ENCODE data around the gene RSF1.
A peak's percentile ranks its signal among the peaks of the same experiment; 100 is the strongest.

The RSF1 gene

DNA sequence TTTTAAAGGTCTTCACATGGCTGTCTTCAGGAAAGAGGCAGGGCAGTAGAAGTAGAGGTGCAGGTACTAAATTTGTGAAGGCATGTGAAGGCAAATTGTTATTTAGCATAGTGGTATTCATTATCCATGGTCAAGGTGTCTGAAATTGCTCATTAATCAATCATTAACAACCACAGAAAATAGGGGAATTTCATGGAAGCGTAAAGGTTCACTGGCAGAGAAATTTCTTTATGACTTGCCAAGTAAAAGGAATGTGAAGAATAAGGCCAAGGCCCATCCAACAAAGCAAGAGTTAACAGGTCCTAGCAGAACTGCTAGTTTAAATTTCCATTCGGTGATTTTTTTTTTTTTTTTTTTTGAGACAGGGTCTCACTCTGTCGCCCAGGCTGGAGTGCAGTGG is 59.0 kb downstream of the RSF1 start:
- H3K27me3 Mint-ChIP-seq (ENCODE audit: low read depth): no peaks in the 10 kb centered on the region
- no peaks in the 10 kb centered on the region for H3K4me1 Mint-ChIP-seq
- H3K9me3 Mint-ChIP-seq: no peaks in the 10 kb centered on the region
- TF ChIP-seq, protein P1, sequence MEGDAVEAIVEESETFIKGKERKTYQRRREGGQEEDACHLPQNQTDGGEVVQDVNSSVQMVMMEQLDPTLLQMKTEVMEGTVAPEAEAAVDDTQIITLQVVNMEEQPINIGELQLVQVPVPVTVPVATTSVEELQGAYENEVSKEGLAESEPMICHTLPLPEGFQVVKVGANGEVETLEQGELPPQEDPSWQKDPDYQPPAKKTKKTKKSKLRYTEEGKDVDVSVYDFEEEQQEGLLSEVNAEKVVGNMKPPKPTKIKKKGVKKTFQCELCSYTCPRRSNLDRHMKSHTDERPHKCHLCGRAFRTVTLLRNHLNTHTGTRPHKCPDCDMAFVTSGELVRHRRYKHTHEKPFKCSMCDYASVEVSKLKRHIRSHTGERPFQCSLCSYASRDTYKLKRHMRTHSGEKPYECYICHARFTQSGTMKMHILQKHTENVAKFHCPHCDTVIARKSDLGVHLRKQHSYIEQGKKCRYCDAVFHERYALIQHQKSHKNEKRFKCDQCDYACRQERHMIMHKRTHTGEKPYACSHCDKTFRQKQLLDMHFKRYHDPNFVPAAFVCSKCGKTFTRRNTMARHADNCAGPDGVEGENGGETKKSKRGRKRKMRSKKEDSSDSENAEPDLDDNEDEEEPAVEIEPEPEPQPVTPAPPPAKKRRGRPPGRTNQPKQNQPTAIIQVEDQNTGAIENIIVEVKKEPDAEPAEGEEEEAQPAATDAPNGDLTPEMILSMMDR (IDR thresholded peaks at IDR 0.05; ENCODE audit: unreplicated experiment in 3 of 3): no peak
- H3K36me3 Mint-ChIP-seq (ENCODE audit: low read depth): peaks cover 56% of the 10 kb centered on the region
- no peak overlapping the region for H3K27ac Mint-ChIP-seq
- H3K4me3 Mint-ChIP-seq: no peak overlapping the region

DNA sequence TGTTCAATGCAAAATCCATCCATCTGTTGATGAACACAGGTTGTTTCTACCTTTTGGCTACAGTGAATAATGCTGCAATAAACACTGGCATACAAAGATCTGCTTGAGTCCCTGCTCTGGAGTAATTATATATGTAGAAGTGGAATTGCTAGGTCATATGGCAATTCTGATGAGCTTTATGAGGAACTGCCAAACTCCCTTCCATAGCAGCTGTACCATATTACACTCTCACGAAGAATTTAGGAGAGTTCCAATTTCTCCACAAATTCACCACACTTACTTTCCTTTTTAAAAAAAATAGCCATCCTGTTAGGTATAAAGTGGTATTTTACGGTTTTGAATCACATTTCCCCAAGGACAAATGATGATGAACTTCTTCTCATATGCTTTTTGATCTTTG is 62.2 kb downstream of the RSF1 start:
- Mint-ChIP-seq H3K4me3 (no peak overlapping the region), H3K4me1 (no peaks in the 10 kb centered on the region), H3K36me3 (ENCODE audit: low read depth) (peaks cover 58% of the 10 kb centered on the region), H3K27me3 (ENCODE audit: low read depth) (no peaks in the 10 kb centered on the region), H3K9me3 (no peaks in the 10 kb centered on the region), H3K27ac (no peak overlapping the region)
- TF ChIP-seq, protein P1 (IDR thresholded peaks at IDR 0.05; ENCODE audit: unreplicated experiment in 3 of 3): no peak

DNA sequence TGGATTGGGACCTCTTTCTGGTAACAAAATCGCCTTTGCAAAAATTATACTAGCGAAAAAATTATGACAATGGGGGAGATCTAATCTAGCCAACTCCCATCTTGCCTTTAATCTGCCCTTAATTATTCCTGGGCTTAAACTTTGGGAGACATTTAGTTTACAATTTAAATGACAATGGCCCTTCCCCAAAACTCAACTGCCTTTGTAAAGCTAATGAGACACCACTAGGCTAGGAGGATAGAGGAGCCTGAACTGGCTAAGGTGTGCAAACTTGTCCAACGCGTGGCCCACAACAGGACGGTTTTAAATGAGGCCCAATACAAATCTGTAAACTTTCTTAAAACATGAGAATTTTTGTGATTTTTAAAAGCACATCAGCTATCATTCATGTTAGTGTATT is 67.3 kb downstream of the RSF1 start:
- H3K4me1 Mint-ChIP-seq: peaks cover 11% of the 10 kb centered on the region
- no peak overlapping the region for H3K4me3 Mint-ChIP-seq
- H3K27ac Mint-ChIP-seq: peak overlapping the region in 1 of 3 experiments; percentile 26
- no peaks in the 10 kb centered on the region for H3K27me3 Mint-ChIP-seq (ENCODE audit: low read depth)
- peaks cover 58% of the 10 kb centered on the region for H3K36me3 Mint-ChIP-seq (ENCODE audit: low read depth)
- no peaks in the 10 kb centered on the region for H3K9me3 Mint-ChIP-seq
- TF ChIP-seq, protein P1 (IDR thresholded peaks at IDR 0.05; ENCODE audit: unreplicated experiment in 3 of 3): no peak

DNA sequence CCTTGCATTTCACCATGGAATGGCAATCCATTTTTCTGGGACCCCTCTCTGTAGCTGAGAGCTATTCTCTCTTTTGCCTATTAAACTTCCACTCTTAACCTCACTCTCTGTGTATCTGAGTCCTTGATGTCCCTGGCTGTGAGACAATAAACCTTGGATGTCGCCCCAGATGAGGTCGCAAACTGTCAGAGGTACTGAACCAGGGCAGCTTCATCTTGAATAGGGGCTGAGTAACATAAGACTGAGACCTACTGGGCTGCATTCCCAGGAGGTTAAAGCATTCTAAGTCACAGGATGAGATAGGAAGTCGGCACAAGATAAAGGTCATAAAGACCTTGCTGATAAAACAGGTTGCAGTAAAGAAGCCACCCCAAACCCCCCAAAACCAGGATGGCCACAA is 68.0 kb downstream of the RSF1 start:
- Mint-ChIP-seq H3K4me1 (peaks cover 14% of the 10 kb centered on the region), H3K27ac (peak overlapping the region in 2 of 3 experiments; percentile 6 to 26), H3K4me3 (no peak overlapping the region), H3K9me3 (no peaks in the 10 kb centered on the region), H3K27me3 (ENCODE audit: low read depth) (no peaks in the 10 kb centered on the region), H3K36me3 (ENCODE audit: low read depth) (peaks cover 57% of the 10 kb centered on the region)
- TF ChIP-seq, protein P1 (IDR thresholded peaks at IDR 0.05; ENCODE audit: unreplicated experiment in 3 of 3): no peak

DNA sequence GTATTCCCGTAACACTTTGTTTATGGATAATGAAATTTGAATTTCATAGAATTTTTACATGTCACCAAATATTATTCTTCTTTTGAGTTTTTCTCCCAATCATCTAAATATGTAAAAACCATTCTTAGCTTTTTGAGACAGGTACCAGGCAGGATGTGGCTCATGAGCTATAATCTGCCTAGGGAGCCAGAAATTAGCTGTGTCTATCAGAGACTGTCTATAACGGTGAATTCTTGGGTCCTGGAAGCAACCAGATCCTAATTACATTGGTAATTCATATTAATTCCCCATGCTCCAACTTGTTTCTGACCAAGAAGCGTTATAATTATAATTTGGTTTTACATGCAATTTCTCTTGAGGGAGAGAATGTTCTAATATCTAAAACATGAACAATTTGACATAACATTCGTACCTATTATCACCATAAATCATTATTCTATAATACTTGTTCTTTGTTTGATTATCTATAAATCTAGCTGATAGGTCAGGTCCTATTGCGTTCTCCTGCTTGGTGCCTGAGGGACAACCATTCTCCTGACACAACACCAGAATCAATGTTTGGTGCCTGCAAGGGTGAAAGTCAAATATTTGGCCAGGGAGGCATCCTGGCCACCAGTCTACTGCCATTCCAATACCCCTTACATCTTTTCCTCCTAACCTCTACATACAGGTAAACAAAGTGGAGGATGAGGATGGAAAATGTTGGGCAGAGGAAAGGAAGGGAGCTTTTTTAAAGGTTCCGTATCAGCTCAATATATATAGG is 69.9 kb downstream of the RSF1 start:
- Mint-ChIP-seq H3K9me3 (no peaks in the 10 kb centered on the region), H3K27me3 (ENCODE audit: low read depth) (no peaks in the 10 kb centered on the region), H3K36me3 (ENCODE audit: low read depth) (peaks cover 62% of the 10 kb centered on the region), H3K27ac (no peak overlapping the region), H3K4me1 (peaks cover 17% of the 10 kb centered on the region), H3K4me3 (no peak overlapping the region)
- TF ChIP-seq, protein P1 (IDR thresholded peaks at IDR 0.05; ENCODE audit: unreplicated experiment in 3 of 3): no peak

DNA sequence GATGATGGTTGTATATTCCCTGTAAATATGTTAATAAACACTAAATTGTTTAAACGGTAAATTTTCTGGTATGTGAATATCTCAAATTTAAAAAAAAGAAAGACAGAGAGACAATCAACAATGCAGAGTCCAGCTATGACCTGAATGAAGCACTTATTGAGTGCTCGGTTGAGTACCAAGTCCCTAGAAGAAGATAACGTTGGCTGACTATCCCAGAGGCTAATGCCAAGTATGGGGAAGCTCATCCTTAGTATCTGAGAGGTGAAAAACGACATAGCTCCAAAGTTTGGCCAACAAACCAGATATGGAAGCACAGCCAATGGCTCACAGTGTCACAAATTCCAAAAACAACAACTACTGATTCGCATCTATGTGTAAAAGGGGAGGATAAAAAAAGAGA is 71.3 kb downstream of the RSF1 start:
- Mint-ChIP-seq H3K9me3 (no peaks in the 10 kb centered on the region), H3K27me3 (ENCODE audit: low read depth) (no peaks in the 10 kb centered on the region), H3K4me3 (no peak overlapping the region), H3K27ac (no peak overlapping the region), H3K4me1 (peaks cover 17% of the 10 kb centered on the region), H3K36me3 (ENCODE audit: low read depth) (peaks cover 66% of the 10 kb centered on the region)
- TF ChIP-seq, protein P1 (IDR thresholded peaks at IDR 0.05; ENCODE audit: unreplicated experiment in 3 of 3): no peak
